ENCODE measurements around the gene ZDHHC17.
A peak's percentile ranks its signal among the peaks of the same experiment; 100 is the strongest.

Gene ZDHHC17

GRCh38 chr12:76847260-76847659 is 83.3 kb downstream of the ZDHHC17 start:
- DNase-seq: no peak

DNA sequence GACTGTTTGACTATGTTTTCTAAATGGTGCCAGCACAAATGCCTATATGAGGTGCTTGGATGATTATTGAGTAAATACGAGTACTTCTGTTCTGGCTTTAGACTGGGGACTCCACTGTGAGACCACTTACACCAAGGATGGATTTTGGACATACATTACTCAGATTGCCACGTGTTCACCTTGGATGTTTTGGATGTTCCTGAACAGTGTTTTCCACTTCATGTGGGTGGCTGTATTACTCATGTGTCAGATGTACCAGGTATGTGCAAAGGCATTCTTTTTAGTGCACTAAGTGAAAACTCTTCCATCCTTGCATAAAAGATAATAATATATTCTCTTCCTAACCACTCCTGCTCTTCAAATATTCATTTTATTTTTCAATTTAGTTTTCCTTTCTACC is 84.2 kb downstream of the ZDHHC17 start:
- no peak for DNase-seq

DNA sequence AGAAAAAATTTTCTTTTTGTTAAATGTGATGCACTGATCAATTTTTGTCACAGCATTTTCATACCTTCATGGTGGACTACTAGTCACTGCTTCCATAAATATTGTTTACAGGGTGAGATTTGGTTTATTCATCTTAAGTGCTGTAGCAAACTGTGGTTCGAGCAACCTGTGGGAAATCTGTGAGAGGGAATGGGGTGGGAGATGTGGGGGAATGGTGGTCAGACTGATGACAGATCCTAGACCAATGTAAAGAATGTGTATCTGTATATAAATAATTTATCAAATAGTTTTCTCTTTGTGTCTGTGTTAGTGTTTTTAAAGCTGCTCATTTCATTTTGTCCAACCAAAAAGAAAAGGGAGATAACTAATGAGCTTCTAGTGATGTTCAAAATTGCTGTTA is 88.2 kb downstream of the ZDHHC17 start:
- no peak for DNase-seq

DNA sequence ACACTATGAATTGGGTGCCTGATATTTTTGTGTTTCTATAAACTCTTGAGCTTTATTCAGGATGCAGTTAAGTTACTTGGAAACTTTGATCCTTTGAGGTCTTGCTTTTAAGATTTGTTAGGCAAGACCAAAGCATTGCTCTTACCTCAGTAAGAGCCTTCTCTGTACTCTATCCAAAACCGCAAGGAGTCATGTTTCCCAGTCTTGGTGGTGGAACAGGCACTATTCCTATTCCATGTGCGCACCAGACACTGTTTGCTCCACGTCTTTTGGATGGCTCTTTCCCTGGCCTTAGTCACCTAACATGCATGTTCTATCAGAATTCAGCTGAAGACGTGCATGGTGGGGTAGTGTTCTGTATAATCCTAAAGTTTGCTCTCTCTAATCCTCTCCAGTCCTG is 91.4 kb downstream of the ZDHHC17 start:
- no peak for DNase-seq

DNA sequence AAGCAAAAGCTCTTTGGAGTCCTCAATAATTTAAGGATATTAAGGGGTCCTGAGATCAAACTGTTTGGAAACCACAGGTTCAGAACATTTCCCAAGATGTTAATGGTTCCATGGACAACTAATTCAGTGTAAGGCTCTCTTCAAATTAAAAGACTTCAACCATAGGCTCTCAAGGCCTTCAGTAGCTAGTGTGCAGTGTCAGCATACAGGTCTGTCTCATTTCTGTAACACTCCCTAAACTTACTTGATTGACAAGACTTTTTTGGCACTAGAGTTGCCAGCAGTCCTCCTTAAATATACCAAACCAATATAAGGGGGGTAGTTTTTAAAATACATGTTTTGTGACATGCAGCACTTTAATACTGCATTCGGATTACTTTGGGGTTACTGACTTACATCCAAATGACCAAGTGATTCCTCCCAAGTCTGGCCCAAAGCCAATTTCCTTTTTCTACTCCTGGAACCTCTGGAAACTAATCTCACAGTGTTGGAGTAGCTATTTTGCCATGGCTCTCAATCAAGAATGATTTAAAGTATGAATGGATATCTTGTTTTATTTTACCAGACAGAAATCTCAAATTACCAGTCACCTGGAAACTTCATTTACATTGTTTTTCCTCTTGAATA is 92.2 kb downstream of the ZDHHC17 start:
- no peak for DNase-seq

DNA sequence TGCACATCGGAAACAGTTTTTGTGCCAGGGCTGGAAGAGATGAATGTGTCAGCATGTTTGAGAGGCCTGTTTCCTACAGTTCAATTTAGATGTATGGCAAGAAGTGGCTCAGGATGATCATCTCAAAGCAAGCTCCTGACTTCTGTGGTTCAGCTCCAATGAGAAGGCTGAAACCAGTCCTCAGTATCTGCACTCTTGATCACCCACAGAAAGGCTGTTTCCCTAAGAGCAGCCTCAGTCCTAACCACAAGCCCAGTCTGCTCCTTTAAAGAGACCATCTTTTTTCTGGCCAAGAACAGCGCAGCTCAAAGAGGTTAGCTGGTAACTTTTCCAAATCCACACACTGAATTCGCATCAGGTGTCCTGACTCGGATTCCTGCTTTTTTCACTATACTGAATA is 95.7 kb downstream of the ZDHHC17 start:
- DNase-seq: no peak

DNA sequence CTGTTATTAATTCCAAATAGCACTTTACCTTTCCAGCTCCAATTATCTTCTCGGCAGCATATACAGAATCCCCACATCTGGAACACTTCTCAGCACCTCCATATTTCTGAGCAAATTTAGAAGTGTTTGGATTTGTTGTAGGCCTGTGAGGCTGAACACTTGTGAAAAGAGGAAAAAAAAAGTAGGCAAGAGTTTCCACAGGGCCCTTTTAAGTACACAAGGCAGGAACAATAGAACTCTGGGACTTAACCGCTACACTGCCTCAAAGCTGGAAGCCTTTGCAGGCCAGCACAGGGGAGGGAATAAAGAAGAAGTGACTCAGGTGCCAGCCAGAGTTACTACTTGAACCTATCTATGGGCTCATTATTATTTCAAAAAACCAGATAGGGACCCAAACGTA is 96.3 kb downstream of the ZDHHC17 start:
- no peak for DNase-seq

DNA sequence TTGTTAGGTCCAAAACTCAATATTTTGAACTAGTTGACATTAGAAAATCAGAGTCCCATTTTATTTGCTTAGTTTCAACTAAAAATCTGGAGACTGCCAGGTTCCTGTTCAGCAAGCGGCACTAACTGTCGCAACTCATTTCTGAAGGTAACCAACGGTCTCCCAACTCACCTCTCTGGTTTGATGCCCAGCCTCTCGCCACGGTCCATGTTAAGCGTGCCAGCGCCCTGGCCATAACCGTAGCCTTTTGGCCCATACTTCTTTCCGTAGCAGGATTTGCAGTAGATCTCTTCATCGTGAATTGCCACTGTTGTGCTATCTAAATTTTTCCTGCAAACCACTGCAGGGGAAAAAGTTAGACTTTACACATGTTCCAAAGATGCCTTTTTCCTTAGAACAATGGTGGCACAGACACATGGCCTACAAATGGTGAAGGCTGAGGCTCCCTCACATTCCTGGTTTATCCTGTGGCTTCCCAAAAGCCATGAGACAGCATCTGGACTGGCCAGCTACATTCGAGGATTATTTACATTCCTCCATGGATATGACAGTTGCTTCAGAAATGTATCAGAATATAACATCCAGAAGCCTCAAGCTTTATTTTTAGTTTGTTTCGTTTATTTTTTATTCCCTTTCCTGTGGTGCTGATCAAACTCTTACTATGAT is 99.2 kb downstream of the ZDHHC17 start:
- DNase-seq: no peak

GRCh38 chr12:76863837-76864236 is 99.9 kb downstream of the ZDHHC17 start:
- DNase-seq: no peak

DNA sequence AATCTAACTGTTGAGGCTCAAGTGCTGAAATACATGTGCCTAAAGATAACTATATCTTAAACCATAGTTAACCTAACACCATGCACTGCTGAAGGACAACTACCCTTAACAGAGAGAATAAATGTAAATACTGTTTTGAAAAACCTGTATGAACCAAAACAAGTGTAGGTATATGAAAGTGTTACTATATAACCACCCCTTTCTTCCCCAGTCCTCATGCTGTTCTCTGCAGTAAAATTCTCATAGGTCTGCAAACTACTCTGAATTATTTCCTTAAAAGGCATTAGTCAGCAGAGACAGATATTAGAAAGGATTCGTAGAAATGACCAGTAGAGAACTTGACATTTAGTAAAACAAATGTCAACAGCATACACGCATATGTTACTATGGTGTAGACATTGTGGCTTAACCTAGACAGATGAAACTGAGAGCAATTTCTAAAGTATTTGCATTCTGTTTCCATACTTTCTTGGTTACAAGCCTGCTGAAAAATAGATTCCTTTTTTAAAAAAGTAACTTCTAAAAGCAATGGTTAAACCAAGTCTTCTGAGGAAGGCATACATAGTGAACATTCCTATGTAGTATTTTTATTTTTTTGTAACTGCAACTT is 101.0 kb downstream of the ZDHHC17 start:
- DNase-seq: no peak

DNA sequence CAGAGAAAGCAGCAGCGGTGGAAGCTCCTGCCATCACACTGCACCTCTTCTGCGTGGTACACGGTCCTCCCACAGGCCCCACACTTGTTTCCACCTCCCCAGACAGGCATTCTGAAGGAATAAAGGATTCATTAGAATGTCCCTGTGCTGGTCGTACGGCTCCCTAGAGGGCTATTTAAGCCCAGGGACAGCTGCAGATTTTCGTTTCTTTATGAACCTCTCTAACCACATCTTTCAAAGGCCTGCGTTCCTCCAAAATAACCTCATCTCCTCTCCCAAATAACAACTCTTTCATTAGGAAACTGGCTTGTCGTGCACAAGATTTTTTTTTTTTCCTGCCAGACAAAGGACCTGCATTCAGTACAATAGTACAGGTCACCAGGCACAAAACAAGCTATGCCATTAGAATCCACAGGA is 102.2 kb downstream of the ZDHHC17 start:
- DNase-seq: no peak

GRCh38 chr12:76866726-76867125 is 102.8 kb downstream of the ZDHHC17 start:
- no peak for DNase-seq

- DNase-seq: no peak
Observed at GRCh38 chr12:76871082-76871481, 107.2 kb downstream of the ZDHHC17 start.

GRCh38 chr12:76871742-76872141 is 107.8 kb downstream of the ZDHHC17 start:
- DNase-seq: no peak

DNA sequence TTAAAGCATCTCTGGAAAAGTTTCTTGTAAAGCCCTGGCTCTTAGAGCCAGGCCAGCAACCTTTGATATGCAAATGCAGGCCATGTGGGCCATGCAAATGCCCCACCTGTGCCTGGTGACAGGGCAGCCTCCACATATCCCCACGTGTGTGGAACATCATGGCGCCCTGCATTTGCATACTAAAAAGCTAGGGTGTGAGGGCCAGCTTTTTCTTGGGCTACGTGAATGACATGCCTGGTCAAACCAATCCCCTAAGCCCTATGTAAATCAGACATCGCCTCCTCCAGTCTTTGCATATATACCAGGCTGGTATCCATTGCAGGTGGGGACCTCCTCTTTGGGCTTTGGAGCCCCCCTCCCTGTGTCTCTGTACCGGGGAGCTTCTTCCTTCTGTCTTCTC is 108.5 kb downstream of the ZDHHC17 start:
- DNase-seq: no peak

- DNase-seq: no peak
Observed at GRCh38 chr12:76874027-76874426, 110.1 kb downstream of the ZDHHC17 start.

DNA sequence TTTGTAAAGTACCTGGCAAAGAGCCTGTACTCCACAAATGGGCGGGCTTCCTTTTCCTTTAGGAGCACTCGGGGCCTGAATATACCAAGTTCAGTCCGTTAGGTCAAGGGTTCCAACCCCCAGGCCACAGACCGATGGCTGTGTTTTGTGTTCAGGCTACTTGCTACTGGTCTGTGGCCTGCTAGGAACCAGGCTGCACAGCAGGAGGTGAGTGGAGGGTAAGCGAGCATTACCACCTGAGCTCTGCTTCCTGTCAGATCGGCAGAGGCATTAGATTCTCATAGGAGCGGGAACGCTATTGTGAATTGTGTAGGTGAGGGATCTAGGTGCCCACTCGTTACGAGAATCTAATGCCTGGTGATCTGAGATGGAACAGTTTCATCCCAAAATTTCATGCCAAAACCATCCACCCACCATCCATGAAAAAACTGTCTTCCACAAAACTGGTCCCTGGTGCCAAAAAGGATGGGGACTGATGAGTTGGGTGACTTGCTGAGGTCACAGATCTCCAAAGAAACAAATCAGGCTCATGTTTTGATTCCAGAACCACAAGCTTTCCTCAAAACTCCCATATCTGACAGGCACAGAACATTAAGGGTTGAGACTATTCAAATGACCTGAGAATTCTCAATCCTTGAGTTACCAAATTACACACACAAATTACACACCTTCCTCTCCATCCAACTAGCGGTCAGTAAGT is 110.7 kb downstream of the ZDHHC17 start:
- no peak for DNase-seq

- DNase-seq: no peak
Observed at GRCh38 chr12:76876696-76877229, 112.8 kb downstream of the ZDHHC17 start.

DNA sequence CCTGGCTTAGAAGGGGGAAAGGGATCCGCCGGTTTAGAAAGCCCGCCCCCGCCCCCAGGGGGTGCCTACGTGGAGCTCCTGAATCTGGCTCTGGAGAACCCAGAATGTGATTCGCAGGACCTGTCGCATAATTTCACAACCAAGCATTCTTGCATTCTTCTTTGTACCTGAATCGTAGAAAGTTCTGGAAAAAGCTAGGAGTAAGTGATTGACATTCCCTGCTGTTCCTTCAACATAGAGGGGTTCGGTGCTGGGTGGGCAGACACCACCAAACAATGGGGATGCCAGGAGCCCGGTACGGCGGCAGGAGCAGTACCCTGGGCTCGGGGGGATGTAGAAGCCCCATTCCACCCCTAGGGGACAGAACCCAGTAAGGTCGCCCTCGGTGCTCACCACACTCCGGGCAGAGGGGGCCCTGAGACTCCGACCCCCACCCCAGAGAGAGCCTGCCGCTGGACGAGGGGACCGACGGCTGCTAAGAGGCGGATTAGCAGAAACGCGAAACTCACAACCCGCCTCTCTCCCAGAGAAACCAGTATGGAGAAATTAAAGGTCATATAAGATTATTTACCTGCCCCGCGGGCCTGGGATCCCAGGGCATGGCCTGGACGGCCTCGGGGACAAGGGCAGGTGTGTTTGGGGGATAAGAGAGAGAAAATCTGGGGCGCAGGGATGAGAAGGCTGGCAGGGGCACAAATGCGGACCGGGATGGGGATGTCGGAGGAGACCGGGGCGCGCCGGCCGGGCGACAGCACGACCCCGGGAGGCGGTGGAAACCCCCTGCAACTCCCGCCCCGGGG is 114.4 kb downstream of the ZDHHC17 start:
- peak; percentile 23 to 27 for DNase-seq

- DNase-seq: peak; percentile 79 to 86
Observed at GRCh38 chr12:76878899-76879709, 115.2 kb downstream of the ZDHHC17 start, which contains the start of gene CSRP2. Gene CSRP2 (minus strand): TSS chr12:76879019. CDS start chr12:76866260, 12,759 bp downstream.

GRCh38 chr12:76879710-76880518 is 116.0 kb downstream of the ZDHHC17 start:
- no peak for DNase-seq
